Stimulated activated naive CD8-positive, alpha-beta T cell treated with anti-CD3 and anti-CD28 coated beads, Interleukin-15, Interleukin-2, amounts not matched to agents 100 ng/mL and 50 ng/mL, for 24 hours (primary cell): ENCODE results near the gene ZDHHC9.

Source experiments
- H3K27ac Mint-ChIP-seq: one replicate; pipeline ENCODE4 v1.8.0; 2021; ENCODE audit warnings: mild to moderate bottlenecking, mixed read lengths
- H3K27me3 Mint-ChIP-seq: one replicate; pipeline ENCODE4 v1.8.0; 2021; ENCODE audit warnings: mixed read lengths
- H3K36me3 Mint-ChIP-seq: one replicate; pipeline ENCODE4 v1.8.0; 2021; ENCODE audit warnings: low read depth, mixed read lengths
- H3K4me1 Mint-ChIP-seq: one replicate; pipeline ENCODE4 v1.8.0; 2021; ENCODE audit warnings: low read depth, mixed read lengths
- H3K4me3 Mint-ChIP-seq: one replicate; pipeline ENCODE4 v1.8.0; 2021; ENCODE audit warnings: mild to moderate bottlenecking, mixed read lengths
- H3K9me3 Mint-ChIP-seq: one replicate; pipeline ENCODE4 v1.8.0; 2021; ENCODE audit warnings: mixed read lengths

The ZDHHC9 gene

GRCh38 chrX:129783291-129783713, 60.4 kb downstream of the ZDHHC9 start:
- peaks cover 58% of the 10 kb centered on the region for H3K4me1 Mint-ChIP-seq
- H3K9me3 Mint-ChIP-seq: no peaks in the 10 kb centered on the region
- peak overlapping the region; percentile 94 for H3K4me3 Mint-ChIP-seq
- no peaks in the 10 kb centered on the region for H3K27me3 Mint-ChIP-seq
- peak overlapping the region; percentile 93 for H3K27ac Mint-ChIP-seq
- H3K36me3 Mint-ChIP-seq: peaks cover 53% of the 10 kb centered on the region

- H3K27me3 Mint-ChIP-seq: no peaks in the 10 kb centered on the region
- H3K4me3 Mint-ChIP-seq: peak overlapping the region; percentile 94
- H3K36me3 Mint-ChIP-seq: peaks cover 53% of the 10 kb centered on the region
- no peaks in the 10 kb centered on the region for H3K9me3 Mint-ChIP-seq
- H3K4me1 Mint-ChIP-seq: peaks cover 64% of the 10 kb centered on the region
- peak overlapping the region; percentile 93 for H3K27ac Mint-ChIP-seq
Observed at GRCh38 chrX:129782706-129783105, 61.0 kb downstream of the ZDHHC9 start.

- Mint-ChIP-seq H3K27me3 (no peaks in the 10 kb centered on the region), H3K9me3 (no peaks in the 10 kb centered on the region), H3K27ac (peak overlapping the region; percentile 93), H3K36me3 (peaks cover 46% of the 10 kb centered on the region), H3K4me1 (peaks cover 64% of the 10 kb centered on the region), H3K4me3 (peak overlapping the region; percentile 94)
Observed at GRCh38 chrX:129781680-129782495, 61.8 kb downstream of the ZDHHC9 start.

- H3K27me3 Mint-ChIP-seq: no peaks in the 10 kb centered on the region
- peak overlapping the region; percentile 97 for H3K27ac Mint-ChIP-seq
- H3K4me1 Mint-ChIP-seq: peaks cover 66% of the 10 kb centered on the region
- H3K9me3 Mint-ChIP-seq: no peaks in the 10 kb centered on the region
- peak overlapping the region; percentile 94 for H3K4me3 Mint-ChIP-seq
- H3K36me3 Mint-ChIP-seq: peaks cover 42% of the 10 kb centered on the region
Observed at GRCh38 chrX:129781134-129781672, 62.5 kb downstream of the ZDHHC9 start.

DNA sequence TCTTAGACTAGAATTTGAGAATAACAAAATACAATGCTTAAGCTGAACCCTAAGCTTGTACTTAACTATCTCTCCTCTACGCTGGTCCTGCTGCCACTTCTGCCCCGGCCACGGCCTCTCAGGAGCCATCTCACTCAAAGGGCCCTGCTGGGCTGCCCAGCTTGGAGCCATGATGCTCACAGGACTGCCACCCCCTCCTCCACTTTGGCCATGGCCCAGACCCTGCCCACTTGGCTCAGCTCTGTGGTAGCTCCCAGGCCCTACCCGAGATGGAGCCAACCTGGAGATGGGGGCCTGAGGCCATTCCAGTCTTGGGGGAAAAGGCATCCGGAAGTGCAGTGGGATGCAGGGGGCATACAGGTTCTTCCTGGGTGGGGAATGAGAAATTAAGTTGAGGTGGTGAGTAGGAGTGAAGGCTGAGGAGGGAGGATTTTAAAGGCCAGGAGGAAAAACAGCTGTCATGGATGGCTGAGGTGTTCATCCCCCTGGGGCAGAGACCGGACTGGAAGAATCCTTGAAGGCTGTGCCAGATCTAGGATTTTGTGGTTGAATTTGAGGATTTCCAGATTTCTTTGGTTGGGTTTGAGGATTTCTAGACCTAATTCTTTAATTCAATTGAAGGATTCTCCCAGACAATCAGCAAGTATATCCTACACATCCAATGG, 63.1 kb downstream of the ZDHHC9 start:
- H3K27me3 Mint-ChIP-seq: no peaks in the 10 kb centered on the region
- peaks cover 36% of the 10 kb centered on the region for H3K36me3 Mint-ChIP-seq
- peak overlapping the region; percentile 94 for H3K4me3 Mint-ChIP-seq
- peak overlapping the region; percentile 97 for H3K27ac Mint-ChIP-seq
- peaks cover 61% of the 10 kb centered on the region for H3K4me1 Mint-ChIP-seq
- H3K9me3 Mint-ChIP-seq: no peaks in the 10 kb centered on the region

DNA sequence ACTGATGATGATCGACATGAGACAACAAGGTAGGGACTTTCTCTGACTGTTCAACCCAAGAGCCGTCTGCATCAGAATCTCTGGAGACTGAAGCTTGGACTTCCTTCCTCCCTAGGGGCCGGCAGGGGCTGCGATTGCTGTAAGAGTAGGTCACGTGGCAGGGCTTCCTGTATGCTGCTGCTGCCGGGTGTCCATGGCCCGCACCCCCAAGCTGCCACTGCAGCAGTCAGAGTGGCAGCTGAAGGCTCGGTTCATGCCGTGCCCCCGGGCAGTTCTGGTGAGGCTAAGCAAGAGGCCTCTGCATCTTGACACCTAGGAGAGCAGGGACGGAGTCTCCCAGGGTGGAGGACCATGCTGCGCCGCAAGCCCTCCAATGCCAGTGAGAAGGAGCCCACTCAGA, 63.9 kb downstream of the ZDHHC9 start, which contains the start of gene SASH3:
SASH3 (plus strand) TSS at position 203 of the 400 bp plus-strand sequence; CDS start at position 352, 149 bp downstream.
- peaks cover 63% of the 10 kb centered on the region for H3K4me1 Mint-ChIP-seq
- H3K9me3 Mint-ChIP-seq: no peaks in the 10 kb centered on the region
- H3K4me3 Mint-ChIP-seq: peak within 1 kb of the TSS; percentile 94
- H3K36me3 Mint-ChIP-seq: peaks cover 35% of the 10 kb centered on the region
- no peaks in the 10 kb centered on the region for H3K27me3 Mint-ChIP-seq
- peak within 1 kb of the TSS; percentile 97 for H3K27ac Mint-ChIP-seq

DNA sequence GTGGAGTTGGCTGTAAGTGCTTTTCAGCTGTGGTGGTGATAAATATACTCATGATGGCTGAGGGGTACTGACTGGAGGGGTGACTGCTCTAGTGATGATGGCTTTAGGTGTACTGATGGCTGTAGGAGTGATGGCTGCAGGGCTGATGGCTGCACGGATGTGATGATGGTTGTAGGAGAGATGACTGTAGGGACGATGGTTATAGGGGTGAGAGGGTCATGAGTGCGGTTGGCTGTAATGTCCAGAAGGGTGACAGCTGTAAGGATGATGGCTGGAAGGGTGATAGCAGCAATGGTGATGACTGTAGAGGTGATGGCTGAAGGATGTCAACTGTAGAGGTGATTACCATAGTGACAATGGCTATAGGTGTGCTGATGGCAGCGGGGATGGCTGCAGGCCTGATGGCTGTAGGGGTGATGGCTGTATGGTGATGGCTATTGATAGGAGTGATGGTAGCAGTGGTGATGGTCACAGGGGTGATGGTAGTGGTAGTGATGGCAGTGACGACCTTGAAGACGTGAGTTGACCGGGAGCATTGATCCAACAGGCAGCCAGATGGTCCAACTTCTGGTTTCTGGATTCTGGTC, 64.5 kb downstream of the ZDHHC9 start:
- no peaks in the 10 kb centered on the region for H3K9me3 Mint-ChIP-seq
- no peaks in the 10 kb centered on the region for H3K27me3 Mint-ChIP-seq
- peak overlapping the region; percentile 97 for H3K27ac Mint-ChIP-seq
- H3K4me1 Mint-ChIP-seq: peaks cover 64% of the 10 kb centered on the region
- peak overlapping the region; percentile 94 for H3K4me3 Mint-ChIP-seq
- H3K36me3 Mint-ChIP-seq: peaks cover 30% of the 10 kb centered on the region

GRCh38 chrX:129777218-129778030, 66.3 kb downstream of the ZDHHC9 start:
- peaks cover 16% of the 10 kb centered on the region for H3K36me3 Mint-ChIP-seq
- H3K27me3 Mint-ChIP-seq: no peaks in the 10 kb centered on the region
- no peaks in the 10 kb centered on the region for H3K9me3 Mint-ChIP-seq
- peaks cover 65% of the 10 kb centered on the region for H3K4me1 Mint-ChIP-seq
- peak overlapping the region; percentile 97 for H3K27ac Mint-ChIP-seq
- H3K4me3 Mint-ChIP-seq: peak overlapping the region; percentile 79

DNA sequence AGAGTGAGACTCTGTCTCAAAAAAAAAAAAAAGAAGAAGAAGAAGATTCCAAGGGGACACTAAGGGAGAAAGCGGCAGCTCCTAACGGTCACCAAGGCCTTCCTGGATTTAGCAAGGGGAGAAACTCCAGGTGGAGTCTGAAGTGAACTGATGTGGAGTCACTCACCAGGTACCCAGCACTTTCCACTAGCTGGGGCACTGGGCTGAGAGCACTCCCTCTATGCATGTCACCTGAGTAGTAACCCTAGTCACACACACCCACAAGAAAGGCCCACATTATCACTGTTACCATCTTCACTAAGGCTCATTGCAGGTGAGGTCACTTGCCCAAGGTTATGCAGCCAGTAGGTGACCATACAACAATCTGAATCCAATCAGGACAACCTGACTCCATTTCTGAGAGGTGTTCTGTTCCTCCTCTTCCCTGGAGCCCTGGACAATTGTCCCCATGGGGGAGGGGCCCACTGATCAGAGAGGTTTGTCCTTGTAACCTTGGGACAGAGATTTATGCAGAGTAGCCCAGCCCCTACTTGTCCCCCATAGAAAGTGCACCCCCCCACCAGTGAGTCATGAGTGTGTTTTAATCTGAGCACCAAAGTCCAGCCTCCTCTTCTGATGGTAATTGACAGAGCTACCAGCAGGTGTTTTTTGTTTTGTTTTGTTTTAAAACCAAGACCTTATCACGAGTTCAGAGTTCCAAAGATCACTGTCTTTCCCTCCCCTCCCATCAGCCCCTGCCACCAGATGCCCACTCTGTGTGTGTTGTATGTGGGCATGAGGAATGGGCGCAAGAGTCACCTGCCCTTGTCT, 69.8 kb downstream of the ZDHHC9 start:
- Mint-ChIP-seq H3K4me1 (peaks cover 89% of the 10 kb centered on the region), H3K27me3 (no peaks in the 10 kb centered on the region), H3K9me3 (no peaks in the 10 kb centered on the region), H3K4me3 (no peak overlapping the region), H3K36me3 (no peaks in the 10 kb centered on the region), H3K27ac (peak overlapping the region; percentile 85)

DNA sequence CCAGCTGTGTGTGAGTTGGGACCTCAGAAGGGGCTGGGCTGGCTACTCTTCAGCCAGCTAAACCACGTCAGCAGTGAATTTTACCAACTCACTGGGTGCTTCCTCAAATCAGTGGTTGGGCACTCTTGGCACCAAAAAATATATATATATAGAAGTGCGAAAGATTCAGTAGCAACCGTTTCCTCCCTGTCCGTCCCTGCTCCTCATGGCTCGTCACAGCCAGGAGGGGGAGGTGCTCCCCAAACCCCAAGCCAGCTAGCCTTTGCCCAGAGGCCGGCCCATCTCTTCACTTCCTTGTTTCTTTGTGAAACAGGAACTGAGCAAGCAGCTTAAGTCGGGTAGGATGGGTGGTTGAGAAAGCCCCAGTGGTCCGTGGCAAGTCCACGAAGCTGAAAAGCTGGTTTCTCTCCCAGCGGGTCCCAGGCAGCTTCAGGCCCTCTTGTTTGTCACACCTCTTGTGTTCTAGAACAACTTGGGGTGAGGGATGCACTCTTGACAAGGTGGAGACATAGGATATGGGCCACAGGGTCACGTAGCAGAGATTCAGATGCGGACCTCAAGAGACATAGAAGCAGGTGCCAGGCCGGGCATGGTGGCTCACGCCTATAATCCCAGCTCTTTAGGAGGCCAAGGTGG, 70.8 kb downstream of the ZDHHC9 start:
- no peak overlapping the region for H3K4me3 Mint-ChIP-seq
- H3K36me3 Mint-ChIP-seq: no peaks in the 10 kb centered on the region
- peak overlapping the region; percentile 85 for H3K27ac Mint-ChIP-seq
- no peaks in the 10 kb centered on the region for H3K9me3 Mint-ChIP-seq
- H3K4me1 Mint-ChIP-seq: peaks cover 89% of the 10 kb centered on the region
- no peaks in the 10 kb centered on the region for H3K27me3 Mint-ChIP-seq

GRCh38 chrX:129771266-129771995, 72.3 kb downstream of the ZDHHC9 start:
- Mint-ChIP-seq H3K9me3 (no peaks in the 10 kb centered on the region), H3K36me3 (no peaks in the 10 kb centered on the region), H3K4me1 (peaks cover 82% of the 10 kb centered on the region), H3K27ac (peak overlapping the region; percentile 86), H3K27me3 (no peaks in the 10 kb centered on the region), H3K4me3 (no peak overlapping the region)

DNA sequence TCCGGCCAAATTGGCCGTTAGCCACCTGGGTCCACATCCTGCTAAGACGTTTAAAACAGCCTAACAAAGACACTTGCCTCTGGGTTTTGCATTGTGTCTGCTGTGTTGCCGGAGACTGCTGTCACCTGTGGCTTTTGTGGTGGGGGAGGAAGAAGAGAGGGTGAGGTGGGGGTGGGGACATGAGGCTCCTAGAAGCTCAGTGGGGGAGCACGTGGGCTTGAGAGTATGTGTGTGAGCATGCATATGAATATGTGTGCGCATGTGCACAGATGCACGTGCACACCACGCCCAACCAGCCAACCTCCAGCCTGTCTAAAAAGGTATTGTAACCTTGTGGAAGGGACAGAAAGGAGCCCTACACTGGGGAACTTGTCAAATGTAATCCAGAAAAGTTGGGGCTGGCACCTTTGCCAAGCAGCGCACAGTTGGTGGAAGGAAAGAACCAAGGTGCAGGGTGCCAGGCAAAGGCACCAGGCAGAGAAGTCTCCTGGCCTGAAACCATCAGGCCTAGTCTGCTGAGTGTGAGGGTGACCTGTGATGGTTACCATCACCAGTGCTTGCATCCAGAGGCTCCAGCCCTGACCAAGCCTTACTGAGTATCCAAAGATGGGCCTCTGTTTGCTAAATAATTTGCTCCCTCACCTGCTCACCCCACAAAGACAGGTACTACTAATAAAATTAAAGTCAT, 74.1 kb downstream of the ZDHHC9 start:
- Mint-ChIP-seq H3K36me3 (no peaks in the 10 kb centered on the region), H3K9me3 (no peaks in the 10 kb centered on the region), H3K27me3 (no peaks in the 10 kb centered on the region), H3K4me3 (peak overlapping the region; percentile 41), H3K4me1 (peaks cover 72% of the 10 kb centered on the region), H3K27ac (peak overlapping the region; percentile 81)
